Stomach (tissue), 9 donors: Measurements from ENCODE around the gene ARSG. TPM values are rescaled to one million over a fixed set of nuclear protein-coding genes. Genes with fewer than 3 reads are reported as not detected.

Source experiments
- DNase-seq, 2 donors: peaks; one replicate each; pipeline versions ENCODE4 v3.0.0 to v3.0.0-alpha.2; 2013 to 2019
- H3K27ac ChIP-seq, 5 donors: fragments of 200-600 bp in 4 of 5; sonication (generic) in 4 of 5; one replicate each; pipeline ENCODE4 v1.5.1; 2013 to 2019; ENCODE audit warnings: mild to moderate bottlenecking in 1 of 5, moderate library complexity in 1 of 5
- H3K27me3 ChIP-seq, 3 donors: fragments of 200-600 bp; sonication (generic); one replicate each; pipeline ENCODE4 v1.5.1; 2017 to 2019; ENCODE audit warnings: mixed run types in 1 of 3
- H3K36me3 ChIP-seq, 4 donors: fragments of 200-600 bp; sonication (generic); 1 replicate in 3 of 4; 2 replicates in 1 of 4; pipeline ENCODE4 v1.5.1; 2016 to 2019
- H3K4me1 ChIP-seq, 4 donors: fragments of 200-600 bp; sonication (generic); one replicate each; pipeline ENCODE4 v1.5.1; 2016 to 2019
- H3K4me3 ChIP-seq, 4 donors: fragments of 200-600 bp; sonication (generic) in 3 of 4; one replicate each; pipeline ENCODE4 v1.5.1; 2016 to 2019; ENCODE audit warnings: mild to moderate bottlenecking in 1 of 4
- H3K9me3 ChIP-seq, 4 donors: fragments of 200-600 bp; sonication (generic); one replicate each; pipeline ENCODE4 v1.5.1; 2016 to 2019
- EP300 ChIP-seq: sonication (generic); formaldehyde crosslinking; IDR thresholded peaks from one replicate; pipeline ENCODE4 v1.6.1; 2017; ENCODE audit warnings: antibody characterized with exemption
- POLR2A ChIP-seq, 4 donors: fragments of 450-650 bp; IDR thresholded peaks; one replicate each; pipeline ENCODE4 v1.6.1; 2016; ENCODE audit warnings: antibody characterized with exemption in 4 of 4, control low read depth in 2 of 4, mild to moderate bottlenecking in 1 of 4, moderate library complexity in 1 of 4
- POLR2AphosphoS5 ChIP-seq, 3 donors: sonication (generic); formaldehyde crosslinking; IDR thresholded peaks; one replicate each; pipeline ENCODE4 v1.6.1; 2016; ENCODE audit warnings: antibody characterized with exemption in 3 of 3
- WGBS, 5 donors: extraction: QIAGEN DNeasy Blood & Tissue Kit in 3 of 5; methylation state at CpG; one replicate each; pipeline versions ENCODE4 v1.1.5 to v1.1.7; 2013 to 2018; 5-methylcytosine and 5-hydroxymethylcytosine counted together
- intact Hi-C: fragments of 100-400 bp; cut with DNase I; formaldehyde crosslinking; loops from one replicate; pipeline ENCODE4 v1.15.1; 2023; ENCODE audit warnings: low total_unique reads
- polyA plus RNA-seq, 3 donors: library from polyadenylated mRNA; stranded (reverse); fragments of 200-250 nt; gene quantifications; one replicate each; pipeline ENCODE4 v1.2.3, GENCODE V29; 2013
- total RNA-seq, 5 donors: library from RNA; depleted of rRNA; stranded (reverse); fragments of >200 nt; gene quantifications; one replicate each; pipeline versions ENCODE4 v1.1.0 to v1.2.3, GENCODE V29; 2014 to 2016
- TF ChIP-seq, protein P1 (sequence below), 7 experiments: fragments of 450-650 bp in 4 of 7; fragments of 200-600 bp in 3 of 7; sonication (generic) in 3 of 7; IDR thresholded peaks; one replicate each; pipeline ENCODE4 v1.5.1; 2016 to 2019; ENCODE audit warnings: antibody characterized with exemption in 7 of 7, control low read depth in 2 of 7, mild to moderate bottlenecking in 1 of 7
- donor health status: healthy with polysubstance abuse.
- donor health status: Bipolar disorder and iron deficiency.
- donor health status: healthy.

ARSG gene
- total and polyA plus RNA-seq, 8 donors = 0.45 to 74.7 (median 2.4) TPM

DNA sequence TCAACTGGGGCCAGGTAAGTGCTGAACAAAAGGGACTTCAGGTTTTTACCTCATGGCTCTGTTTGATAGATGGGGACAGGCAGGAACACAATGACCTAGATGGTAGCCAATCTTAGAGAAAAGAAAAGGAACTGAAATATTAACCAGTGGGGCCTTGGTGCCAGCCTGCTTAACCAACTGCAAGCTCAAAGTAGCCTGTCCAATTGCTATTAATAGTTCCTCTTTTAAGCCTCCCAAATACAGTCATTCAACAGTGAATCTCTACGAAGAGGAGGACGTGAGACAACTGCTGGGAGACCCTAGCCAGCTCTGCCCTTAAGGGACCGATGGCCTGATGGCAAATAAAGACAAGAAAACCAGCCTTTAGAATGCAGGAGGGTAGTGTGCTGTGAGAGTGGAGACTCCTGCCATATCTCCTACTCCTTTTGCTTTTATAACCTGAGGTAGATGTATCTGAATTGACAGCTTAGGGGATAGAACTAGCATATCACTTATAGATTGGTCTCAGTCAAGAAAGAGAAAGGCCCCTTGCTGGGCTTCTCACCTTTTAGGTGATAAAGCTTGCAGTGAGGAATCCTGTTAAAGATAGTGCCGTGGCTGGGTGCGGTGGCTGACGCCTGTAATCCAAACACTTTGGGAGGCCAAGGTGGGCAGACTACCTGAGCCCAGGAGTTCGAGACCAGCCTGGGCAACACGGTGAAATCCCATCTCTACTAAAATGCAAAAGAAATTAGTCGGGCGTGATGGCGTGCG, 28.3 kb downstream of the ARSG start:
- no peak overlapping the region for H3K4me3 ChIP-seq
- H3K36me3 ChIP-seq = no peaks in the 10 kb centered on the region
- no peak overlapping the region for H3K27ac ChIP-seq
- H3K9me3 ChIP-seq = no peaks in the 10 kb centered on the region
- 86 to 94% (median 92%) methylated on average over 11 to 12 of the region's 12 CpGs for WGBS, 5 donors
- no peak for DNase-seq
- intact Hi-C loops = no loop called here
- TF ChIP-seq EP300 (no peak), POLR2A (IDR thresholded peaks at IDR 0.05) (no peak), POLR2AphosphoS5 (IDR thresholded peaks at IDR 0.05) (no peak)
- TF ChIP-seq, protein P1, sequence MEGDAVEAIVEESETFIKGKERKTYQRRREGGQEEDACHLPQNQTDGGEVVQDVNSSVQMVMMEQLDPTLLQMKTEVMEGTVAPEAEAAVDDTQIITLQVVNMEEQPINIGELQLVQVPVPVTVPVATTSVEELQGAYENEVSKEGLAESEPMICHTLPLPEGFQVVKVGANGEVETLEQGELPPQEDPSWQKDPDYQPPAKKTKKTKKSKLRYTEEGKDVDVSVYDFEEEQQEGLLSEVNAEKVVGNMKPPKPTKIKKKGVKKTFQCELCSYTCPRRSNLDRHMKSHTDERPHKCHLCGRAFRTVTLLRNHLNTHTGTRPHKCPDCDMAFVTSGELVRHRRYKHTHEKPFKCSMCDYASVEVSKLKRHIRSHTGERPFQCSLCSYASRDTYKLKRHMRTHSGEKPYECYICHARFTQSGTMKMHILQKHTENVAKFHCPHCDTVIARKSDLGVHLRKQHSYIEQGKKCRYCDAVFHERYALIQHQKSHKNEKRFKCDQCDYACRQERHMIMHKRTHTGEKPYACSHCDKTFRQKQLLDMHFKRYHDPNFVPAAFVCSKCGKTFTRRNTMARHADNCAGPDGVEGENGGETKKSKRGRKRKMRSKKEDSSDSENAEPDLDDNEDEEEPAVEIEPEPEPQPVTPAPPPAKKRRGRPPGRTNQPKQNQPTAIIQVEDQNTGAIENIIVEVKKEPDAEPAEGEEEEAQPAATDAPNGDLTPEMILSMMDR (IDR thresholded peaks at IDR 0.05) = no peak
- H3K4me1 ChIP-seq = peaks cover 0 to 39% (median 2%) of the 10 kb centered on the region in 4 donors
- H3K27me3 ChIP-seq = no peaks in the 10 kb centered on the region

DNA sequence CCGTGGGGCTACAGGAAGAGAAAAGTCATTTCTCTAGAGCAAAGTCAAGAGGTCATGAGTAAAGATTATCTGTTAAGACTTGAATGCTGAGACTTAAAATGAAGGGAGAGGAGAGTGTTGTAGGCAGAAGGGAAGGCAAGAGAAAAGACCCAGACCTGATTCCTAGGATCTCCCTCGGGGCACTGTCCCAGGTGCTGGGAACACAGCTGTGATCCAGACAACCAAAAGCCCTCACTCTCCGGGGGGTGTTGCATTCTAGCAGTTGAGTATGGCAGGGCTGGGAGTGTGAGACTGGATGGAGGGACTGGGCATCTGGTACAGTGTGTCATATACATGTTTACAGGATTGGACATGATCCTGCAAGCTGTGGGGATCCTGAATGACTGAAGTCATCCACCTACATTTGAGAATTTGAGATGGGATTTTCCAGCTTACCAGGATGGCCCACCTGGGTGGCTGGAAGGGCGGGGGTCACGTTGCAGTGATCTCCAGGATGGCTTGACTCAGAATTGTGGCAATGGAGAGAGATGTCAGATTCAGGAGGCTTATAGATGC, 29.1 kb downstream of the ARSG start:
- Histone ChIP-seq H3K27ac (no peak overlapping the region), H3K4me3 (no peak overlapping the region), H3K36me3 (no peaks in the 10 kb centered on the region), H3K4me1 (peaks cover 0 to 31% (median 2%) of the 10 kb centered on the region in 4 donors), H3K27me3 (no peaks in the 10 kb centered on the region), H3K9me3 (no peaks in the 10 kb centered on the region)
- TF ChIP-seq, protein P1 (IDR thresholded peaks at IDR 0.05) = no peak
- TF ChIP-seq POLR2AphosphoS5 (IDR thresholded peaks at IDR 0.05) (no peak), EP300 (no peak), POLR2A (IDR thresholded peaks at IDR 0.05) (no peak)
- 61 to 81% (median 70%) methylated on average over 5 of the region's 5 CpGs for WGBS, 5 donors
- no peak for DNase-seq
- intact Hi-C loops = no loop called here

DNA sequence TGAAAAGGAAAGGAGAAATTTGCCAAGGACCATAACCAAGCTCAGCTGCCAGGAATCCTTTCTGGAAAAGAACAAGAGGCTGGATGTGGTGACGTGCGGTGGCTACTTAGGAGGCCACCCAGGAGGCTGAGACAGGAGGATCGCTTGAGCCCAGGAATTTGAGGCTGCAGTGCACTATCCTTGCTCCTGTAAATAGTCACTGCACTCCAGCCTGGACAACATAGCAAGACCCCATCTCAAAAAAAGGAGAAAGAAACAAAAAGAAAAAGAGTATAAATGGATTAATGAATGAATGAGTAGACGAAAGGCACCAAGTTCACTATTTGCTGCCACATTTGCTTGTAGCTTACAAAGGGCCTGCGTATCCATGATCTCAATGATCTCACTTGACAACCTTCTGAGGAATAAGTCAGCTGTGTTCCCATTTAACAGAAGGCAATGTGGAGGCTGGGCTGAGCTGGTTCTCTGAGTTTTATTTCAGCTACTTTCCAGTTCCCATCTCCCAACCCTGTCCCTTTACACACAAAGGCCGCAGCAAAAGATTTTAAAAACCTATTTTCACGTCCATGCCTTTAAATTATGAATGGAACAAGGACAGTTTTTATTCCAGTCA, 29.8 kb downstream of the ARSG start:
- 94 to 98% (median 96%) methylated on average over 7 of the region's 7 CpGs for WGBS, 5 donors
- Histone ChIP-seq H3K4me3 (no peak overlapping the region), H3K36me3 (no peaks in the 10 kb centered on the region), H3K9me3 (no peaks in the 10 kb centered on the region), H3K27me3 (no peaks in the 10 kb centered on the region), H3K27ac (no peak overlapping the region), H3K4me1 (peaks cover 0 to 28% (median 2%) of the 10 kb centered on the region in 4 donors)
- DNase-seq = no peak
- intact Hi-C loops = no loop called here
- TF ChIP-seq EP300 (no peak), POLR2A (IDR thresholded peaks at IDR 0.05) (no peak), POLR2AphosphoS5 (IDR thresholded peaks at IDR 0.05) (no peak)
- TF ChIP-seq, protein P1 (IDR thresholded peaks at IDR 0.05) = no peak

DNA sequence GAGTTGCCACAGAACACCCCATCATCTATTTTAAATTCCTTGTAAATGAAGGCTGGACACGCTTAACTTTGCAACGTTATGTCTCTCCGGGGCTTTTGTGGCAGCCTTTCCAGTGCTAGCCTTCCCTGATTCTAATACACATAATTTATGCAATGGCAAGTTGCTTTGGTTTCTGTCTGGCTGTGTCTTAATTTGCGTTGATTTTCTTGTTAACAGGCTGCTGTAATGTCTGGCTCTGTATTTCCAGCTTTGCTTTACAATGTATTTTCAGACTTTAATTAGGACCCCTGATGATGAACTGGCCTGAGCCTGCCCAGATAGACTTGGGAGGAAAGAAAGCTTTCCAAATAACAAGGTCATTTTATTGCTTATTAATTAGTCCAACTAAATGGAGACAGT, 30.3 kb downstream of the ARSG start:
- no peaks in the 10 kb centered on the region for H3K9me3 ChIP-seq
- H3K27me3 ChIP-seq = no peaks in the 10 kb centered on the region
- TF ChIP-seq POLR2AphosphoS5 (IDR thresholded peaks at IDR 0.05) = no peak
- TF ChIP-seq, protein P1 (IDR thresholded peaks at IDR 0.05) = no peak
- no peak for TF ChIP-seq EP300
- no peak for TF ChIP-seq POLR2A (IDR thresholded peaks at IDR 0.05)
- intact Hi-C loops = no loop called here
- H3K4me1 ChIP-seq = peaks cover 0 to 28% (median 2%) of the 10 kb centered on the region in 4 donors
- H3K36me3 ChIP-seq = no peaks in the 10 kb centered on the region
- H3K27ac ChIP-seq = no peak overlapping the region
- no peak for DNase-seq
- 74 to 88% (median 80%) methylated on average over 4 of the region's 4 CpGs for WGBS, 5 donors
- no peak overlapping the region for H3K4me3 ChIP-seq
